Astrocyte (in vitro differentiated cells and primary cell): ENCODE measurements around the gene DMBX1.

Source experiments
- CTCF ChIP-seq: IDR thresholded peaks from 2 replicates; pipeline ENCODE4 v1.5.1; 2011; ENCODE audit warnings: low read depth, mild to moderate bottlenecking, inconsistent platforms, low read length, moderate library complexity; ENCODE audit not compliant: insufficient read depth
- EZH2 ChIP-seq: IDR thresholded peaks from 2 replicates; pipeline ENCODE4 v1.6.1; 2012; ENCODE audit warnings: mild to moderate bottlenecking, low read length, inconsistent platforms; ENCODE audit not compliant: insufficient read depth

GRCh38 chr1:46494910-46495309 is 5.3 kb downstream of the DMBX1 start:
- TF ChIP-seq CTCF = no peak
- no peak for TF ChIP-seq EZH2
